Right cardiac atrium (tissue), 5 donors: Measurements from ENCODE around the gene AGK. TPM values are rescaled to one million over a fixed set of nuclear protein-coding genes. Genes with fewer than 3 reads are reported as not detected.

Experiments used
- ATAC-seq, 2 donors: fragments of 200-7000 bp; cut with Tn5 transposase; one replicate each; pipeline versions ENCODE4 v1.8.0 to v1.9.1; 2020; ENCODE audit warnings: moderate library complexity in 2 of 2, mild to moderate bottlenecking in 1 of 2
- DNase-seq, 3 donors: peaks; one replicate each; pipeline ENCODE4 v3.0.0-alpha.2; 2020
- H3K27ac ChIP-seq: one replicate; pipeline ENCODE4 v1.5.1; 2013; ENCODE audit warnings: mild to moderate bottlenecking, low read length, control low read depth, moderate library complexity
- H3K27me3 ChIP-seq: one replicate; pipeline ENCODE4 v1.6.1; 2013; ENCODE audit not compliant: control insufficient read depth, insufficient read depth
- H3K4me1 ChIP-seq: one replicate; pipeline ENCODE4 v1.6.1; 2013; ENCODE audit warnings: low read length; ENCODE audit not compliant: control insufficient read depth, insufficient read depth
- H3K4me3 ChIP-seq: one replicate; pipeline ENCODE4 v1.5.1; 2013; ENCODE audit warnings: low read length, control low read depth
- H3K9me3 ChIP-seq: one replicate; pipeline ENCODE4 v1.6.1; 2013; ENCODE audit warnings: low read length; ENCODE audit not compliant: control insufficient read depth
- WGBS: extraction: QIAGEN DNeasy Blood & Tissue Kit; methylation state at CpG from one replicate; pipeline ENCODE4 v1.1.7; 2013; 5-methylcytosine and 5-hydroxymethylcytosine counted together
- intact Hi-C, 4 donors: fragments of 100-400 bp; cut with DNase I; formaldehyde crosslinking; loops; one replicate each; pipeline versions ENCODE4 v1.11.0 to v1.14.0; 2022 to 2023
- polyA plus RNA-seq: library from polyadenylated mRNA; stranded (reverse); fragments of 200-250 nt; gene quantifications from one replicate; pipeline ENCODE4 v1.2.3, GENCODE V29; 2013
- total RNA-seq, 4 donors: library from RNA; stranded (reverse); fragmentation: NEBNext Ultra II Directional; extraction: Animal tissue kit (Norgen Biotek cat#: 25700); gene quantifications; one replicate each; pipeline ENCODE4 v1.2.1, GENCODE V29; 2021
- donor health status: healthy with polysubstance abuse.
- donor health status: DM: no; HTN: yes; CAD: no.
- donor health status: DM: no; HTN: no; CAD: no.
- donor health status: DM: no; HTN: yes; CAD: no; lungs with severe emphysema.
- donor health status: DM: yes; HTN: yes; CAD: no.

The AGK gene
- total and polyA plus RNA-seq, 5 donors = 29.2 to 43.6 (median 34.3) TPM

DNA sequence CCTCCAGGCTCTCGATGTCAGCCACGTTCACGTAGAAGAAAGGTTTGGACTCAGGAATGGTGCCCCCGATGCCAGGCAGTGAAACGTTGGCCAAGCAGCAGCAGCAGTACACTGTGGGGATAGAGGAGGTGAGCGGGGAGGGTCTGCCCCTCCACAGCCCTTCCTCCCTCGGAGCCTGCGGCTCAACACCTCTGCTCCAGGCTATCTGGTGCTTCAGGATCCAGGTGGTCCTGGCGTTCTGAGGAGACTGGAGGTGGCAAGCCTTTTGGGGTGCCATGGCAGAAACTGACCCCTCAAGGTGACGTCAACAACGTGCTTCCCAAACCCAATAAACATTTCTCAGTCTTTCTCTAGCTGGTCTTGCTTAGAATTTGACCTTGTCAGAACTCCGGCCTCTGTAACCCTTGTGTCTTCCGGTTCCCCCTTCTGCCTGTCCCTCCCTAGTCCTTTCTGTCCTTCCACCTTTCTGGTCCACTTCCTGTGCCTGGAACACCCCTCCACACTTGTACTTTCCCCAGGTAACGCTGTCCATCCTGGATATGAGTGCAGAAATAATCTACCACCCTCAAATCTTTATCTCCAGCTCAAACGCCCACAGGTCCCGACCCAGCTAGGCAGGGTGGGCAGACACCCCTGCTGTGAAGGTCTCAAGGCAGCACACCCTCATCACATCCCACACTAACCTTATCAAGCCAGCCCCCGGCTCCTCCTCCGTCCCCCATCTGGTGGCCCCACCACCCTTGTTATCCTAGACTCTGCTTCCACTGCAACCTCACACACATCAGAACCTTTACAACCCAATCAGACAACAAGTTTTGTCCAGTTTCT, 114.2 kb downstream of the AGK start:
- Histone ChIP-seq H3K4me1 (no peaks in the 10 kb centered on the region), H3K27ac (no peak overlapping the region), H3K9me3 (no peaks in the 10 kb centered on the region), H3K4me3 (no peak overlapping the region), H3K27me3 (no peaks in the 10 kb centered on the region)
- WGBS = 91% methylated on average over 18 of the region's 18 CpGs
- DNase-seq (no peak), ATAC-seq (no peak)
- intact Hi-C loops = no loop called here

DNA sequence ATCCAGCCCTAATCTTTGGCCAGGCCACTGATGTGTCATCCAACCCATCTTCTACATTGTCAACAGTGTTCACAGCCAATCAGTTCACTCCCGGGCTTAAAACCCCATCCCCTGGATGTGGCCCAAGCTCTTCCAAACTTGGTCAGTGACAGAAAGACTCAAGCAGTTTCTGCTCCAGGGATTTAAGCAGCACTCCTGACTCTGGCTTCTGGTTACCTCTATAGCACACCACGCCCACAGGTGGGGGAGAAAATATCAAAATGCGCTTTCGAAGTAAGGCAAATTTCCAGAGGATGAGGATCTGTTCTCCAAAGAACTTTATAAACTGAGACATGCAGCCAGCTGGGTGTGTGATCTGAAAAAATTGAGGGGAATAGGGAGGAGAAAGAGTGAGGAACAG, 114.9 kb downstream of the AGK start:
- H3K9me3 ChIP-seq = no peaks in the 10 kb centered on the region
- intact Hi-C loops = no loop called here
- 86% methylated on average over 4 of the region's 4 CpGs for WGBS
- no peaks in the 10 kb centered on the region for H3K27me3 ChIP-seq
- no peak for ATAC-seq
- no peak for DNase-seq
- H3K4me3 ChIP-seq = no peak overlapping the region
- no peak overlapping the region for H3K27ac ChIP-seq
- no peaks in the 10 kb centered on the region for H3K4me1 ChIP-seq

- H3K4me1 ChIP-seq = no peaks in the 10 kb centered on the region
- H3K27ac ChIP-seq = no peak overlapping the region
- no peaks in the 10 kb centered on the region for H3K27me3 ChIP-seq
- no peaks in the 10 kb centered on the region for H3K9me3 ChIP-seq
- 87% methylated on average over 2 of the region's 2 CpGs for WGBS
- H3K4me3 ChIP-seq = no peak overlapping the region
- intact Hi-C loops = no loop called here
- DNase-seq (no peak), ATAC-seq (no peak)
Measured at GRCh38 chr7:141668853-141669252, 117.6 kb downstream of the AGK start.

DNA sequence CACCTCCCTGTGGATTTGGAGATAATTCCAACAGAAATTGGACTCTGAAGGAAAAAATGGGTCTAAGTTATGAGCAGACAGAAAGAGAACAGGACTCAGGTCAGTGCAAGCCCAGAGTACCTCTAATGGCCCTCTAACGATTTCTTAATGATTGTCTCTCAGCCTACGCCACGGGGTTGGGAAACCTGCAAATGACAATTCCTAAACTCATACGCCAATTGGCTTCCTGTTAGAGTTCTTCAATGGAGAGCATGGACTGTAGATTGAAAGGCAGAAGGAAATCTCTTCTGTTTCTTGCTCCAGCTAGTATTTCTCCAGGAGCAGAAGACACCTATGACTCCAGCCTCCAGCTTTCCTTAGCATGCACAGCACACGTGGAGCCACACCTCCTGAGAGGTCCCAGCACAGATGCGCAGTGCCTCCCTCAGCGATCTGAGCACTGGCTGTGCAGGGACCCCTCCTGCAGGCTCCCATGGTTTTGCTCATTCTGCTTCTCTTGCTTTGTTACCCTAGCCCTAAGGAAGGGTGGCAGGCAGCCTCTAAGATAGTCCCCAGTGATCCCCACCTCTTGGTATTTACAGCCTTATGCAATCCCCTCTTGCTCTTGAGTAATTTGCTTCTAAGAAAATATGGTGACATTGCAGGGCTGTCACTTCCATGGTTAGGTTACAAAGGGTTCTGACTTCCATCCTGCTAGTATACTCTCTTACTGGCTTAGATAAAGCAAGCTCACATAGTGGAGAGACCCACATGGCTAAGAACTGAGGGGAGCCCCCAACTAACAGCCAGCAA, 120.7 kb downstream of the AGK start:
- no peak for DNase-seq
- ATAC-seq = no peak
- WGBS = 93% methylated on average over 7 of the region's 7 CpGs
- Histone ChIP-seq H3K4me3 (no peak overlapping the region), H3K27ac (no peak overlapping the region), H3K4me1 (no peaks in the 10 kb centered on the region), H3K9me3 (no peaks in the 10 kb centered on the region), H3K27me3 (no peaks in the 10 kb centered on the region)
- intact Hi-C loops = no loop called here

DNA sequence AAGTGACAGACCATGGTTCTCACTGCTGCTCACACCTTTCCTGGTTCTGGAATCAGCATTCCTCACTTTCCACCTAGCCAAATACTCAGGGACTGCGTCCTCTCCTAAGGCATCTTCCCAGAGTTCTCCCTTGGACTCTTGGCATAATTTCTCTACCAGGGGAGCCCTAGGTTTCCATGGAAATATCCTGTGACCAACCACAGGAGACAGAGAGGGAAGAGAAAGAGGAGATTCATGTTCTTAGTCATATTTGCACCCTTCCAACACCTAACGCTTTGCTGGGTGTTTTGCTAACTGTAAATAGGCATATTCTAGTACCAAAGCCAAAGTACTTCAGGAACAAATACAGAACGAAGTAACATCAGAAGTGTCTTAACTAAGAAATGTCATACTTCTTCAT, 122.1 kb downstream of the AGK start:
- no peaks in the 10 kb centered on the region for H3K9me3 ChIP-seq
- ATAC-seq (no peak), DNase-seq (no peak)
- no peaks in the 10 kb centered on the region for H3K4me1 ChIP-seq
- H3K4me3 ChIP-seq = no peak overlapping the region
- 95% methylated on average over 3 of the region's 3 CpGs for WGBS
- peak overlapping the region; percentile 10 for H3K27ac ChIP-seq
- intact Hi-C loops = no loop called here
- H3K27me3 ChIP-seq = no peaks in the 10 kb centered on the region

GRCh38 chr7:141674171-141674671, 123.0 kb downstream of the AGK start:
- Histone ChIP-seq H3K4me3 (no peak overlapping the region), H3K27me3 (no peaks in the 10 kb centered on the region), H3K27ac (peak overlapping the region; percentile 86), H3K9me3 (no peaks in the 10 kb centered on the region), H3K4me1 (no peaks in the 10 kb centered on the region)
- intact Hi-C loops = no loop called here
- peak; percentile 60 to 95 for ATAC-seq
- 73% methylated on average over 5 of the region's 5 CpGs for WGBS
- no peak for DNase-seq

DNA sequence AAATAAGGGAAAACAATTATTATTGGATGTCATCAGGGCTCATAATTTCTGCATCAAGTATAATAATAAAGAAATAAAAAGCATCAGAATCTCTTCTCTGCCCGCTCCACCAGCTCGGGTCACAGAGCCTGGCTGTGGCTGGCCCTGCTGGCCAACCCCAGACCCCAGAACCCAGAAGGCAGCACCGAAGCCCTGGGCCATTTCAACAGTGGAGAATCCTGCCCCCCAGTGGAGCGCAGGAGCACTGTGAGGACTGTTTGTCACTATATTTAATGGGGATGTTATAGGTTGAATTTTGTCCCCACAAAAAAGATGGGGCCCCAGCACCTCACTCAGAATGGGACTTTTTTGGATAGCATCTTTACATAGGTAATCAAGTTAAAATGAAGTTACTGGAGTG, 123.5 kb downstream of the AGK start:
- peak overlapping the region; percentile 63 for H3K27ac ChIP-seq
- WGBS = 65% methylated on average over 4 of the region's 4 CpGs
- no peaks in the 10 kb centered on the region for H3K4me1 ChIP-seq
- H3K9me3 ChIP-seq = no peaks in the 10 kb centered on the region
- ATAC-seq = peak in 1 of 2 donors; percentile 60
- H3K27me3 ChIP-seq = no peaks in the 10 kb centered on the region
- intact Hi-C loops = no loop called here
- DNase-seq = no peak
- H3K4me3 ChIP-seq = no peak overlapping the region

DNA sequence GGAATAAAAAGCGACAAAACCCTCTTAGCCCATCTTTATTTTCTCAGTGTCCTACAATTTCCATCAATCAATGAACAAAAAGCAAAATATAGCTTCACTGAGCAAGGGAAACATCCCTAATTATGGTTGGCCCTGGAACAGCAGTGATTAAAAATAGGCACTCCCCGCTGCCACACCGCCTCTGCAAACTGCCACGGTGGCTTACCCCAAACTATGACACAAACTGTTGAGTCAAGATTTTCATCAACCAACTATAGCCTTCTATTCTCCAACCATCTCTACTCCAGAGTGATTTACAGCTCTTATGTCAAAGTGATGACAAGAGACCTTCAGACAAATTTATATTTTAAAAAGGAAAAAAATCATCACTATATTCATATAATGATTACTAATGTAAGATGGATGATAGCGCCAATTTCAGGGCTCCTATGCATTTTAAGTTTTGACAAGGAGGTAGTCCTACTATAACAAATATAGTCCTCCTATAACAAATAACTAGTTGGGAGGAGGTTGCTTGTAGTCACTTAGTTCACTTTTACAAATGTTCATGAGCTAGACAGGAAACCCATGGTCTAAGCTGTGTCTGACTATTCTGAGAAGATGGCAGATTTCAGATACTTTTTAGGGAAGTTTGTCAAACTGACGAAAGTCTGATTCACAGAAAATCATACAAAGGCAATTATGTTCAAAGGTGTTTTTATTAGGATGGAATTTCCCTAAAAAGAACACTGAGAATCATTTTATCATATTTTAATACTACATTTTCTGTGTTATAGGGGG, 124.4 kb downstream of the AGK start:
- H3K4me1 ChIP-seq = no peaks in the 10 kb centered on the region
- H3K4me3 ChIP-seq = no peak overlapping the region
- 84% methylated on average over 6 of the region's 6 CpGs for WGBS
- H3K27me3 ChIP-seq = no peaks in the 10 kb centered on the region
- DNase-seq (no peak), ATAC-seq (no peak)
- intact Hi-C loops = no loop called here
- H3K9me3 ChIP-seq = no peaks in the 10 kb centered on the region
- H3K27ac ChIP-seq = peak overlapping the region; percentile 46

DNA sequence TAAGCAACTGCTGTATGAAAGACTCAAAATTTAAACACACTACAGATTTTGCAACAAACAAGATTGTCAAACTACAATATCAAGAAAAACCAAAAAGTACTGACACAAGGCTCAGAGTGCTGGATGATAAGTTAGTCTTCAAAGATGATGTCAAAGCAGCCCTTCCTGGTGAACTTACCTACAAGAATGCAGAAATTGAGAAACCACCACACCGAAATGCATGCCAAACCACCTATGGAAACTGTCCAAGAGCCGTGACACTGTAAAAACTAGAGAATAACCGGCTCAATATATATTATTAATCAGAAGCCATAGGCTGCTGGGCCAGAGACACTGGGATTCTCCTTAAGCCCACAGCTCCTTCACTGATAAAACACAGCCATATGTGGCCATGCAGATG, 125.4 kb downstream of the AGK start:
- no peak overlapping the region for H3K27ac ChIP-seq
- intact Hi-C loops = no loop called here
- no peak overlapping the region for H3K4me3 ChIP-seq
- ATAC-seq (no peak), DNase-seq (no peak)
- H3K27me3 ChIP-seq = no peaks in the 10 kb centered on the region
- 77% methylated on average over 3 of the region's 3 CpGs for WGBS
- H3K4me1 ChIP-seq = no peaks in the 10 kb centered on the region
- no peaks in the 10 kb centered on the region for H3K9me3 ChIP-seq

DNA sequence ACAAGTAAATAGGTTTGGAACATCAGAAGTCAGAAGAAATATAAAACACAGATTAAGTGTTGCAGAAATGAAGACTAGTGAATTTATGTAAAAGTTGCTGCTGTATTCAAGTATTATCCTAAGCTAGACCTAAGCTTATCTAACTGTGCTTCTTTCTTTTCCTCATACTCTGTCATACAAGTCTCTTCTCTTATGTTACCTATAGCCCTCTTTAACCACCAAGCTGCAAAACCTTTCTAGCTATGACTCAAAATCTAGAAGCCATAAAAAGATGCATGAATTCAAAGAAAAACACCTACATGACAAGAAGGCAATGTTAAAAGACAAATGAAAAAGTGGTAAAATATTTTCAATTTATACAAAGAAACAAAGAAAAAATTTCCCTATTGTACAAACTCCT, 127.8 kb downstream of the AGK start:
- no peak overlapping the region for H3K27ac ChIP-seq
- no peaks in the 10 kb centered on the region for H3K27me3 ChIP-seq
- DNase-seq (no peak), ATAC-seq (no peak)
- no peak overlapping the region for H3K4me3 ChIP-seq
- H3K9me3 ChIP-seq = no peaks in the 10 kb centered on the region
- H3K4me1 ChIP-seq = no peaks in the 10 kb centered on the region
- intact Hi-C loops = no loop called here
